ENCODE measurements around the gene JAK1.

Gene JAK1

DNA sequence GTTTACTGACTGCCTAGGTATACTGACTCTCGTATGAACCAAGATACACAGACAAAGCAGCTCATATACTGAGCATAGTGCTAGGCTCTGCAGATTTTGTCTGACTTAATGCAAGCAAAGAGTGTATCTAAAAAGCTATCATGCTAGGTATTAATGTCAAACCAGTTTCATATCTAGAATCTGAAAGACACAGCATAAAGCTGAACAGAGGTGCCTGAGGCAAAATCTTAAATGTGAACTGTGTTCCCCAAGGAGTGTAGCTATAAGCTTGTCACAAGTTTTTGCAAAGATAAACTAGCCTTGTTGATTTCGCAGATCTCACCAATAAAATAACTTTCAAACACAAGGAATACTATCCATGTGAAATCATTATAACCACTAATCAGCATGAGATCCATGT, 18.1 kb downstream of the JAK1 start:
- Histone ChIP-seq H2AFZ (ENCODE audit: low read depth, low read length) (no peak overlapping the region), H3K36me3 (ENCODE audit: control insufficient read depth in 1 of 2, insufficient read depth in 2 of 2, low read depth in 1 of 2, low read length in 2 of 2) (no peaks in the 10 kb centered on the region), H3K4me3 (ENCODE audit: insufficient read depth in 1 of 2, low read depth in 1 of 2, low read length in 2 of 2) (no peak overlapping the region), H2BK120ac (ENCODE audit: low read depth, low read length) (no peak overlapping the region), H3K18ac (ENCODE audit: low read depth in 1 of 2, low read length in 2 of 2) (no peak overlapping the region), H3K23ac (ENCODE audit: low read length in 2 of 2) (no peak overlapping the region), H3K27me3 (ENCODE audit: control insufficient read depth in 1 of 2, insufficient read depth in 1 of 2, low read length in 2 of 2) (no peaks in the 10 kb centered on the region), H3K14ac (ENCODE audit: low read length in 2 of 2) (no peak overlapping the region), H3K79me1 (replicated peaks; ENCODE audit: low read length, poor library complexity, severe bottlenecking) (peaks cover 11% of the 10 kb centered on the region), H4K91ac (ENCODE audit: low read length) (no peak overlapping the region), H4K8ac (ENCODE audit: low read length) (no peak overlapping the region), H2AK5ac (ENCODE audit: low read length, severe bottlenecking) (no peak overlapping the region), H3K27ac (ENCODE audit: low read length, poor library complexity, severe bottlenecking) (no peak overlapping the region), H2BK12ac (ENCODE audit: low read length in 2 of 2) (no peak overlapping the region), H3K9ac (ENCODE audit: low read length) (no peak overlapping the region), H2BK5ac (ENCODE audit: low read depth, low read length, poor library complexity, severe bottlenecking) (no peak overlapping the region), H3K4ac (ENCODE audit: low read depth in 1 of 2, low read length in 2 of 2) (no peak overlapping the region), H3K4me1 (ENCODE audit: control insufficient read depth, insufficient read depth, low read depth, low read length) (peaks cover 3% of the 10 kb centered on the region), H3K9me3 (ENCODE audit: control insufficient read depth, low read length) (no peaks in the 10 kb centered on the region), H3K4me2 (ENCODE audit: low read length, poor library complexity, severe bottlenecking) (no peak overlapping the region), H2BK15ac (ENCODE audit: low read depth, poor library complexity, severe bottlenecking) (no peak overlapping the region)
- DNase-seq: no peak
- WGBS: 100% methylated on average over 2 of the region's 2 CpGs

DNA sequence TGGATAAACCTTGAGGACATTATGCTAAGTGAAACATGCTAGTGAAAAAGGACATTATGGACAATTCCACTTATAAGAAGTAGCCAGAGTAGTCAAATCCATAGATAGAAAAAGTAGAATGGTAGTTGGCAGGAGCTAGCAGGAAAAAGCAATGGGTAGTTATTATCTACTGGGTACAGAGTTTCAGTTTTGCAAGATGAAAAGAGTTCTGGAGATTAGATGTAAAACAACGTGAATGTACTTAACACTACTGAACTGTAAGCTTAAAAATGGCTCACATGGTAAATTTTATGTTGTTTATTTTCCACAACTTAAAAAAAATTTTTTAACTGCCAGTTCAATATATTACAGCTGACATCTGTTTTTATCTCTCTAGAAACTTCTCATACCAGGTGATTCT, 19.4 kb downstream of the JAK1 start:
- H3K27ac ChIP-seq (ENCODE audit: low read length, poor library complexity, severe bottlenecking): no peak overlapping the region
- H2BK5ac ChIP-seq (ENCODE audit: low read depth, low read length, poor library complexity, severe bottlenecking): no peak overlapping the region
- H2BK120ac ChIP-seq (ENCODE audit: low read depth, low read length): no peak overlapping the region
- H2AFZ ChIP-seq (ENCODE audit: low read depth, low read length): no peak overlapping the region
- H4K91ac ChIP-seq (ENCODE audit: low read length): no peak overlapping the region
- H3K9me3 ChIP-seq (ENCODE audit: control insufficient read depth, low read length): no peaks in the 10 kb centered on the region
- H3K4me3 ChIP-seq (ENCODE audit: insufficient read depth in 1 of 2, low read depth in 1 of 2, low read length in 2 of 2): no peak overlapping the region
- no peak overlapping the region for H2BK12ac ChIP-seq (ENCODE audit: low read length in 2 of 2)
- H3K27me3 ChIP-seq (ENCODE audit: control insufficient read depth in 1 of 2, insufficient read depth in 1 of 2, low read length in 2 of 2): no peaks in the 10 kb centered on the region
- no peak overlapping the region for H3K23ac ChIP-seq (ENCODE audit: low read length in 2 of 2)
- H3K14ac ChIP-seq (ENCODE audit: low read length in 2 of 2): no peak overlapping the region
- H3K9ac ChIP-seq (ENCODE audit: low read length): no peak overlapping the region
- H3K36me3 ChIP-seq (ENCODE audit: control insufficient read depth in 1 of 2, insufficient read depth in 2 of 2, low read depth in 1 of 2, low read length in 2 of 2): no peaks in the 10 kb centered on the region
- WGBS: no CpG with 5 or more reads among the region's 1 CpG
- no peak for DNase-seq
- H3K4ac ChIP-seq (ENCODE audit: low read depth in 1 of 2, low read length in 2 of 2): no peak overlapping the region
- H3K18ac ChIP-seq (ENCODE audit: low read depth in 1 of 2, low read length in 2 of 2): no peak overlapping the region
- no peak overlapping the region for H4K8ac ChIP-seq (ENCODE audit: low read length)
- no peak overlapping the region for H2AK5ac ChIP-seq (ENCODE audit: low read length, severe bottlenecking)
- H3K4me1 ChIP-seq (ENCODE audit: control insufficient read depth, insufficient read depth, low read depth, low read length): peaks cover 3% of the 10 kb centered on the region
- peaks cover 11% of the 10 kb centered on the region for H3K79me1 ChIP-seq (replicated peaks; ENCODE audit: low read length, poor library complexity, severe bottlenecking)
- no peak overlapping the region for H2BK15ac ChIP-seq (ENCODE audit: low read depth, poor library complexity, severe bottlenecking)
- no peak overlapping the region for H3K4me2 ChIP-seq (ENCODE audit: low read length, poor library complexity, severe bottlenecking)

DNA sequence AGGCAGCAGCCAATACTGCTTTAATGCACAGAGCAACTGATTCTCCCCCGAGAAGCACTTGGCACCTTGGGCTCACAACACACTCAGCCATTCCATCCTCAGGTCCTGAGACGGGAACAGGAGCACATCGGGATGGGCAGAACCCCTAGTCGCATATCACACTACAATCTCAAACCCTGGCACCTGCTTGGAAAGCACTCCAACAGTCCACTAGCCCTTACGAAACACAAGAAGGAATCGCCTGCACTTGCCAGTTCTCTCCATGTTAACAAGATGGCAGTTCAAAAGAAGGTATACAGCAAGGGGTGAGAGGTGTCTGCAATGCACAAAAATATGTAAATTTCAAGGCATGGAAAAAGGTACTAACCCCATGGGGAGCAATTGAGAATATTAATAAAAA, 21.4 kb downstream of the JAK1 start:
- Histone ChIP-seq H2BK5ac (ENCODE audit: low read depth, low read length, poor library complexity, severe bottlenecking) (no peak overlapping the region), H2BK12ac (ENCODE audit: low read length in 2 of 2) (no peak overlapping the region), H3K14ac (ENCODE audit: low read length in 2 of 2) (no peak overlapping the region), H3K27me3 (ENCODE audit: control insufficient read depth in 1 of 2, insufficient read depth in 1 of 2, low read length in 2 of 2) (no peaks in the 10 kb centered on the region), H3K23ac (ENCODE audit: low read length in 2 of 2) (no peak overlapping the region), H3K18ac (ENCODE audit: low read depth in 1 of 2, low read length in 2 of 2) (no peak overlapping the region), H2AK5ac (ENCODE audit: low read length, severe bottlenecking) (no peak overlapping the region), H2BK15ac (ENCODE audit: low read depth, poor library complexity, severe bottlenecking) (no peak overlapping the region), H3K4me3 (ENCODE audit: insufficient read depth in 1 of 2, low read depth in 1 of 2, low read length in 2 of 2) (no peak overlapping the region), H3K9me3 (ENCODE audit: control insufficient read depth, low read length) (no peaks in the 10 kb centered on the region), H4K8ac (ENCODE audit: low read length) (no peak overlapping the region), H3K79me1 (replicated peaks; ENCODE audit: low read length, poor library complexity, severe bottlenecking) (peaks cover 13% of the 10 kb centered on the region), H3K4me1 (ENCODE audit: control insufficient read depth, insufficient read depth, low read depth, low read length) (peaks cover 4% of the 10 kb centered on the region), H3K36me3 (ENCODE audit: control insufficient read depth in 1 of 2, insufficient read depth in 2 of 2, low read depth in 1 of 2, low read length in 2 of 2) (no peaks in the 10 kb centered on the region), H3K27ac (ENCODE audit: low read length, poor library complexity, severe bottlenecking) (no peak overlapping the region), H2BK120ac (ENCODE audit: low read depth, low read length) (no peak overlapping the region), H2AFZ (ENCODE audit: low read depth, low read length) (no peak overlapping the region), H3K4ac (ENCODE audit: low read depth in 1 of 2, low read length in 2 of 2) (no peak overlapping the region), H3K9ac (ENCODE audit: low read length) (no peak overlapping the region), H3K4me2 (ENCODE audit: low read length, poor library complexity, severe bottlenecking) (no peak overlapping the region), H4K91ac (ENCODE audit: low read length) (no peak overlapping the region)
- DNase-seq: no peak
- WGBS: 98% methylated on average over 6 of the region's 6 CpGs

DNA sequence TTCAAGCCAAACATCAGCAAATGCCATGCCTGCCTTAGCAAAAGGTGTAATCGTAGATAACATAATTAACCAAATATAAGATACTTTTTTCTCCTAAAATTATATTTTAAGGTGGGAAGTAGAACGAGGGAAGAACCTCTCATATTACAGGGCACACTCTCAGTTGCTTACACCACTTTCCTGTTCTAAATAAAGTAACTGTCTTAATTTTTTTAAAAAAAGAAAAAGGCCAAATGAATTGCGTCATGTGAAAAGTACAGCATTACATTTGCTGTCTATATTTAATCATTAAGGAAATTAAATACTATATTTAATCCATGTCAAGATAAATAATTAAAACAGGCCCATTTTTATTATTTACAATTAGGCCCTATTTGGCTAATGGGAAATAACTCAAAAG, 23.7 kb downstream of the JAK1 start:
- WGBS: no CpG with 5 or more reads among the region's 3 CpGs
- no peaks in the 10 kb centered on the region for H3K36me3 ChIP-seq (ENCODE audit: control insufficient read depth in 1 of 2, insufficient read depth in 2 of 2, low read depth in 1 of 2, low read length in 2 of 2)

More for the DNA sequence above, 23.7 kb downstream of the JAK1 start:
- H2BK12ac ChIP-seq (ENCODE audit: low read length in 2 of 2): no peak overlapping the region
- H4K8ac ChIP-seq (ENCODE audit: low read length): no peak overlapping the region
- H3K14ac ChIP-seq (ENCODE audit: low read length in 2 of 2): no peak overlapping the region
- H3K9ac ChIP-seq (ENCODE audit: low read length): no peak overlapping the region
- H3K79me1 ChIP-seq (replicated peaks; ENCODE audit: low read length, poor library complexity, severe bottlenecking): peaks cover 16% of the 10 kb centered on the region
- H2BK15ac ChIP-seq (ENCODE audit: low read depth, poor library complexity, severe bottlenecking): no peak overlapping the region
- no peak overlapping the region for H3K18ac ChIP-seq (ENCODE audit: low read depth in 1 of 2, low read length in 2 of 2)
- H3K23ac ChIP-seq (ENCODE audit: low read length in 2 of 2): no peak overlapping the region
- no peak for DNase-seq
- H3K27me3 ChIP-seq (ENCODE audit: control insufficient read depth in 1 of 2, insufficient read depth in 1 of 2, low read length in 2 of 2): no peaks in the 10 kb centered on the region
- H4K91ac ChIP-seq (ENCODE audit: low read length): no peak overlapping the region
- peaks cover 4% of the 10 kb centered on the region for H3K4me1 ChIP-seq (ENCODE audit: control insufficient read depth, insufficient read depth, low read depth, low read length)
- H3K4me2 ChIP-seq (ENCODE audit: low read length, poor library complexity, severe bottlenecking): no peak overlapping the region
- H2AK5ac ChIP-seq (ENCODE audit: low read length, severe bottlenecking): no peak overlapping the region
- no peak overlapping the region for H2BK120ac ChIP-seq (ENCODE audit: low read depth, low read length)
- no peak overlapping the region for H3K4ac ChIP-seq (ENCODE audit: low read depth in 1 of 2, low read length in 2 of 2)
- no peak overlapping the region for H3K27ac ChIP-seq (ENCODE audit: low read length, poor library complexity, severe bottlenecking)
- H3K9me3 ChIP-seq (ENCODE audit: control insufficient read depth, low read length): no peaks in the 10 kb centered on the region
- no peak overlapping the region for H2AFZ ChIP-seq (ENCODE audit: low read depth, low read length)
- no peak overlapping the region for H2BK5ac ChIP-seq (ENCODE audit: low read depth, low read length, poor library complexity, severe bottlenecking)
- no peak overlapping the region for H3K4me3 ChIP-seq (ENCODE audit: insufficient read depth in 1 of 2, low read depth in 1 of 2, low read length in 2 of 2)

All from mesenchymal stem cell (in vitro differentiated cells and primary cell).